ENCODE measurements around the gene GRPEL1. TPM values are rescaled to one million over a fixed set of nuclear protein-coding genes. Genes with fewer than 3 reads are reported as not detected.

Gene GRPEL1
- total and polyA plus RNA-seq, 4 donors = 9.8 to 98.1 (median 40.2) TPM

GRCh38 chr4:7015383-7016035, 52.4 kb downstream of the GRPEL1 start:
- Histone ChIP-seq H3K9ac (ENCODE audit: low read depth in 1 of 2, low read length in 2 of 2) (peak overlapping the region in 1 of 2 donors; percentile 57), H3K36me3 (ENCODE audit: control insufficient read depth in 4 of 4, insufficient read depth in 3 of 4, low read depth in 1 of 4, low read length in 3 of 4) (peaks cover 3 to 36% (median 17%) of the 10 kb centered on the region in 4 donors), H3K27ac (ENCODE audit: low read depth in 1 of 2, low read length in 2 of 2) (peak overlapping the region; percentile 71 to 88), H3K4me1 (ENCODE audit: control insufficient read depth in 4 of 4, insufficient read depth in 4 of 4, low read length in 3 of 4) (peaks cover 10 to 28% (median 16%) of the 10 kb centered on the region in 4 donors), H3K4me3 (ENCODE audit: low read depth in 1 of 3, low read length in 3 of 3) (no peak overlapping the region), H3K9me3 (ENCODE audit: control insufficient read depth in 4 of 4, low read length in 3 of 4) (no peaks in the 10 kb centered on the region), H3K27me3 (ENCODE audit: control insufficient read depth in 4 of 4, insufficient read depth in 4 of 4, low read length in 3 of 4) (no peaks in the 10 kb centered on the region)
- no peak for DNase-seq (ENCODE audit: low spot score)
- 77% methylated on average over 12 of the region's 12 CpGs for WGBS
- TF ChIP-seq SP1 (IDR thresholded peaks at IDR 0.05) (no peak), HNF4G (IDR thresholded peaks at IDR 0.05) (no peak)

GRCh38 chr4:7014815-7015214, 53.0 kb downstream of the GRPEL1 start:
- Histone ChIP-seq H3K36me3 (ENCODE audit: control insufficient read depth in 4 of 4, insufficient read depth in 3 of 4, low read depth in 1 of 4, low read length in 3 of 4) (peaks cover 6 to 36% (median 16%) of the 10 kb centered on the region in 4 donors), H3K27me3 (ENCODE audit: control insufficient read depth in 4 of 4, insufficient read depth in 4 of 4, low read length in 3 of 4) (no peaks in the 10 kb centered on the region), H3K27ac (ENCODE audit: low read depth in 1 of 2, low read length in 2 of 2) (peak overlapping the region; percentile 71 to 88), H3K9me3 (ENCODE audit: control insufficient read depth in 4 of 4, low read length in 3 of 4) (no peaks in the 10 kb centered on the region), H3K4me3 (ENCODE audit: low read depth in 1 of 3, low read length in 3 of 3) (no peak overlapping the region), H3K4me1 (ENCODE audit: control insufficient read depth in 4 of 4, insufficient read depth in 4 of 4, low read length in 3 of 4) (peaks cover 10 to 28% (median 16%) of the 10 kb centered on the region in 4 donors), H3K9ac (ENCODE audit: low read depth in 1 of 2, low read length in 2 of 2) (peak overlapping the region in 1 of 2 donors; percentile 50)
- no peak for TF ChIP-seq CTCF (IDR thresholded peaks at IDR 0.05; ENCODE audit: low read depth, low read length, missing input control)
- no peak for TF ChIP-seq TAF1 (conservative IDR thresholded peaks at IDR 0.05)
- TF ChIP-seq FOXA1 (IDR thresholded peaks at IDR 0.05) = peak; percentile 76
- TF ChIP-seq YY1 (IDR thresholded peaks at IDR 0.05) = peak; percentile 73
- peak; percentile 33 for TF ChIP-seq REST (IDR thresholded peaks at IDR 0.05)
- peak; percentile 96 to 99 for TF ChIP-seq RXRA (IDR thresholded peaks at IDR 0.05)
- TF ChIP-seq FOXA2 (IDR thresholded peaks at IDR 0.05) = peak; percentile 50
- TF ChIP-seq NR2F2 (IDR thresholded peaks at IDR 0.05) = peak; percentile 84
- peak in 1 of 2 donors; percentile 68 for TF ChIP-seq EGR1 (IDR thresholded peaks at IDR 0.05; ENCODE audit: low read depth in 2 of 2)
- peak; percentile 99 for TF ChIP-seq HNF4G (IDR thresholded peaks at IDR 0.05)
- TF ChIP-seq ATF3 (IDR thresholded peaks at IDR 0.05) = no peak
- TF ChIP-seq GABPA (IDR thresholded peaks at IDR 0.05 in 1 of 2, conservative IDR thresholded peaks at IDR 0.05 in 1 of 2) = peak in 1 of 2 donors; percentile 62
- TF ChIP-seq SP1 (IDR thresholded peaks at IDR 0.05) = peak; percentile 80
- TF ChIP-seq ZBTB33 (IDR thresholded peaks at IDR 0.05) = peak; percentile 78
- peak; percentile 100 for TF ChIP-seq HNF4A (conservative IDR thresholded peaks at IDR 0.05)
- peak; percentile 38 to 53 for TF ChIP-seq RAD21 (IDR thresholded peaks at IDR 0.05)
- peak; percentile 65 to 86 for TF ChIP-seq JUND (IDR thresholded peaks at IDR 0.05)
- TF ChIP-seq MAX (IDR thresholded peaks at IDR 0.05) = peak; percentile 93
- no peak for DNase-seq (ENCODE audit: low spot score)
- WGBS = 42% methylated on average over 12 of the region's 12 CpGs
